Natural killer cell treated with Interleukin-12 subunit alpha and Interleukin-12 subunit beta and Interleukin-15 and Interleukin-18, amount 100 ng/mL, for 72 hours (primary cell): ENCODE measurements around the gene BRD1. TPM values are rescaled to one million over a fixed set of nuclear protein-coding genes. Genes with fewer than 3 reads are reported as not detected.

Source experiments
- ATAC-seq, 2 donors: fragments of 150-1000 bp; cut with Tn5 transposase in 1 of 2; sonication (Bioruptor Pico), chemical (Tn5 transposase) in 1 of 2; 2 replicates each; pipeline ENCODE4 v1.10.0; 2021
- DNase-seq: peaks from one replicate; pipeline ENCODE4 v3.0.0; 2022; ENCODE audit warnings: low spot score
- H3K27ac Mint-ChIP-seq, 2 donors: 1 replicate in 1 of 2; 2 replicates in 1 of 2; pipeline ENCODE4 v1.8.0; 2022; ENCODE audit warnings: mixed read lengths in 2 of 2, mild to moderate bottlenecking in 1 of 2, moderate library complexity in 1 of 2
- H3K27me3 Mint-ChIP-seq, 2 donors: 1 replicate in 1 of 2; 2 replicates in 1 of 2; pipeline ENCODE4 v1.8.0; 2022; ENCODE audit warnings: mixed read lengths in 2 of 2
- H3K36me3 Mint-ChIP-seq: one replicate; pipeline ENCODE4 v1.8.0; 2022; ENCODE audit warnings: mixed read lengths
- H3K4me1 Mint-ChIP-seq, 2 donors: 1 replicate in 1 of 2; 2 replicates in 1 of 2; pipeline ENCODE4 v1.8.0; 2022; ENCODE audit warnings: low read depth in 2 of 2, mixed read lengths in 2 of 2, mild to moderate bottlenecking in 1 of 2
- H3K4me3 Mint-ChIP-seq: one replicate; pipeline ENCODE4 v1.8.0; 2022; ENCODE audit warnings: mixed read lengths
- H3K9me3 Mint-ChIP-seq: 2 replicates; pipeline ENCODE4 v1.8.0; 2022; ENCODE audit warnings: mixed read lengths
- total RNA-seq, 2 donors: library from RNA; stranded (reverse); gene quantifications; one replicate each; pipeline ENCODE4 v1.2.3, GENCODE V29; 2022

Gene BRD1
- total RNA-seq, result 10 to 100 TPM; 31.2 to 59.5 TPM

- peaks cover 28 to 31% of the 10 kb centered on the region in 2 donors for H3K4me1 Mint-ChIP-seq
- ATAC-seq (peak; percentile 75 to 81), DNase-seq (no peak)
- H3K9me3 Mint-ChIP-seq, result no peaks in the 10 kb centered on the region
- H3K36me3 Mint-ChIP-seq, result peaks cover 9% of the 10 kb centered on the region
- peak within 1 kb of the TSS; percentile 84 to 88 for H3K27ac Mint-ChIP-seq
- H3K4me3 Mint-ChIP-seq, result peak within 1 kb of the TSS; percentile 94
- H3K27me3 Mint-ChIP-seq, result no peaks in the 10 kb centered on the region
Measured at GRCh38 chr22:49827853-49828598, at the start of gene BRD1. TSS of gene BRD1 (minus strand) at chr22:49827873. CDS start at chr22:49824317, 3,556 bp downstream.

GRCh38 chr22:49873228-49873940 is 45.7 kb upstream of the BRD1 start:
- H3K4me1 Mint-ChIP-seq, result peaks cover 38 to 39% of the 10 kb centered on the region in 2 donors
- no peaks in the 10 kb centered on the region for H3K9me3 Mint-ChIP-seq
- H3K36me3 Mint-ChIP-seq, result peaks cover 18% of the 10 kb centered on the region
- DNase-seq, result no peak
- no peak overlapping the region for H3K27ac Mint-ChIP-seq
- no peaks in the 10 kb centered on the region for H3K27me3 Mint-ChIP-seq
- no peak for ATAC-seq
- no peak overlapping the region for H3K4me3 Mint-ChIP-seq

- Mint-ChIP-seq H3K9me3 (no peaks in the 10 kb centered on the region), H3K27me3 (no peaks in the 10 kb centered on the region), H3K4me1 (peaks cover 45 to 48% of the 10 kb centered on the region in 2 donors), H3K27ac (no peak overlapping the region), H3K36me3 (peaks cover 20% of the 10 kb centered on the region), H3K4me3 (no peak overlapping the region)
- ATAC-seq, result no peak
- no peak for DNase-seq
Measured at GRCh38 chr22:49872347-49872746, 44.7 kb upstream of the BRD1 start.

- DNase-seq (no peak), ATAC-seq (no peak)
- no peak overlapping the region for H3K4me3 Mint-ChIP-seq
- peaks cover 54 to 57% of the 10 kb centered on the region in 2 donors for H3K4me1 Mint-ChIP-seq
- no peaks in the 10 kb centered on the region for H3K9me3 Mint-ChIP-seq
- H3K27ac Mint-ChIP-seq, result no peak overlapping the region
- no peaks in the 10 kb centered on the region for H3K27me3 Mint-ChIP-seq
- peaks cover 29% of the 10 kb centered on the region for H3K36me3 Mint-ChIP-seq
Measured at GRCh38 chr22:49871482-49871881, 43.8 kb upstream of the BRD1 start.

GRCh38 chr22:49869845-49870712 is 42.4 kb upstream of the BRD1 start:
- Mint-ChIP-seq H3K4me3 (peak overlapping the region; percentile 60), H3K4me1 (peaks cover 63 to 68% of the 10 kb centered on the region in 2 donors), H3K9me3 (no peaks in the 10 kb centered on the region), H3K27me3 (no peaks in the 10 kb centered on the region), H3K36me3 (peaks cover 38% of the 10 kb centered on the region), H3K27ac (peak overlapping the region; percentile 9 to 12)
- DNase-seq (no peak), ATAC-seq (peak in 1 of 2 donors; percentile 33)

- peaks cover 38% of the 10 kb centered on the region for H3K36me3 Mint-ChIP-seq
- peak overlapping the region; percentile 60 for H3K4me3 Mint-ChIP-seq
- H3K27me3 Mint-ChIP-seq, result no peaks in the 10 kb centered on the region
- H3K27ac Mint-ChIP-seq, result peak overlapping the region; percentile 9 to 12
- H3K9me3 Mint-ChIP-seq, result no peaks in the 10 kb centered on the region
- ATAC-seq (peak; percentile 62), DNase-seq (no peak)
- H3K4me1 Mint-ChIP-seq, result peaks cover 65 to 68% of the 10 kb centered on the region in 2 donors
Measured at GRCh38 chr22:49869086-49869830, 41.6 kb upstream of the BRD1 start.

- Mint-ChIP-seq H3K9me3 (no peaks in the 10 kb centered on the region), H3K27me3 (no peaks in the 10 kb centered on the region), H3K36me3 (peaks cover 38% of the 10 kb centered on the region), H3K4me3 (peak overlapping the region; percentile 61), H3K4me1 (peaks cover 65 to 69% of the 10 kb centered on the region in 2 donors), H3K27ac (peak overlapping the region in 1 of 2 donors; percentile 12)
- DNase-seq (no peak), ATAC-seq (peak in 1 of 2 donors; percentile 9)
Measured at GRCh38 chr22:49867303-49868265, 39.9 kb upstream of the BRD1 start.

- no peak for DNase-seq
- Mint-ChIP-seq H3K9me3 (no peaks in the 10 kb centered on the region), H3K4me3 (peak overlapping the region; percentile 61), H3K27me3 (no peaks in the 10 kb centered on the region), H3K4me1 (peaks cover 63 to 69% of the 10 kb centered on the region in 2 donors), H3K27ac (peak overlapping the region in 1 of 2 donors; percentile 38), H3K36me3 (peaks cover 38% of the 10 kb centered on the region)
- ATAC-seq, result no peak
Measured at GRCh38 chr22:49866646-49867045, 39.0 kb upstream of the BRD1 start.

GRCh38 chr22:49866134-49866533 is 38.5 kb upstream of the BRD1 start:
- DNase-seq (no peak), ATAC-seq (no peak)
- Mint-ChIP-seq H3K36me3 (peaks cover 38% of the 10 kb centered on the region), H3K27ac (peak overlapping the region in 1 of 2 donors; percentile 38), H3K4me3 (no peak overlapping the region), H3K4me1 (peaks cover 64 to 70% of the 10 kb centered on the region in 2 donors), H3K27me3 (no peaks in the 10 kb centered on the region), H3K9me3 (no peaks in the 10 kb centered on the region)

GRCh38 chr22:49865156-49865555 is 37.5 kb upstream of the BRD1 start:
- H3K4me3 Mint-ChIP-seq, result no peak overlapping the region
- peaks cover 32% of the 10 kb centered on the region for H3K36me3 Mint-ChIP-seq
- DNase-seq (no peak), ATAC-seq (no peak)
- no peaks in the 10 kb centered on the region for H3K9me3 Mint-ChIP-seq
- peaks cover 60 to 62% of the 10 kb centered on the region in 2 donors for H3K4me1 Mint-ChIP-seq
- no peaks in the 10 kb centered on the region for H3K27me3 Mint-ChIP-seq
- H3K27ac Mint-ChIP-seq, result no peak overlapping the region

GRCh38 chr22:49863931-49864330 is 36.3 kb upstream of the BRD1 start:
- no peak overlapping the region for H3K27ac Mint-ChIP-seq
- no peak overlapping the region for H3K4me3 Mint-ChIP-seq
- H3K27me3 Mint-ChIP-seq, result no peaks in the 10 kb centered on the region
- ATAC-seq (no peak), DNase-seq (no peak)
- H3K9me3 Mint-ChIP-seq, result no peaks in the 10 kb centered on the region
- peaks cover 50% of the 10 kb centered on the region in 2 donors for H3K4me1 Mint-ChIP-seq
- peaks cover 21% of the 10 kb centered on the region for H3K36me3 Mint-ChIP-seq

GRCh38 chr22:49862496-49862776 is 34.8 kb upstream of the BRD1 start:
- H3K4me3 Mint-ChIP-seq, result no peak overlapping the region
- H3K27ac Mint-ChIP-seq, result no peak overlapping the region

More at GRCh38 chr22:49862496-49862776, 34.8 kb upstream of the BRD1 start:
- Mint-ChIP-seq H3K9me3 (no peaks in the 10 kb centered on the region), H3K36me3 (peaks cover 19% of the 10 kb centered on the region), H3K27me3 (no peaks in the 10 kb centered on the region), H3K4me1 (peaks cover 35 to 44% of the 10 kb centered on the region in 2 donors)
- no peak for ATAC-seq
- DNase-seq, result no peak
